ENCODE results near the gene PCBP2.
A peak's percentile ranks its signal among the peaks of the same experiment; 100 is the strongest.

The PCBP2 gene

DNA sequence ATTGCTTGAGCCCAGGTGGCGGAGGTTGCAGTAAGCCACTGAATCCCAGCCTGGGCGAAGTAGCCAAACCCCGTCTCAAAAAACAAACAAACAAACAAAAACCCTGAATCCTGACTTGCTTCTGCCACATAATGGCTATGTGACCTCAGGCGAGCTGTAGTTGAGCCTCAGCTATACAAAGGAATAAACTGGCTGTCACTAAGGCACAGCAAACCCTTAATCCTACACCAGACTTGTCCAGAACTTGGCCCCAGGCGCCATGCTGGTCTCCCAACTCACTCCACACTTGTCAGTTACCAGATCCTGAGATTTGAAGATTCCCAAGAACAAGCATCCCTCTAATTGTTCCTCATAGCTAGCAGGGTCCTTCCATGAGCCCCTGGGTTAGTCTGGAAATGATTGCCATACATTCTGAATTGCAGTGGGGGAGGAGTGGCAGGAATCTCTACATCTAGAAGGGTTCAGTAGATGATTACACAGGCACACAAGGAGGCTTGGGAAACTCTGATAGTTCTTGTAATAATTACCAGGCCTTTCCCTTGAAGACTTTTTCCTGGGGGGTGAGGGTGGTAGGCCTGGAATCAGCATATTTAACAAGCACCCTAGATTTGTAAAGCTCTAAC lies 37.5 kb downstream of the PCBP2 start:
- peaks cover 28% of the 10 kb centered on the region for H3K36me3 ChIP-seq (ENCODE audit: low read depth)
- no peaks in the 10 kb centered on the region for H3K9me3 ChIP-seq (ENCODE audit: severe bottlenecking)
- ATAC-seq (ENCODE audit: low read depth) (no peak), DNase-seq (ENCODE audit: low spot score) (no peak)
- TF ChIP-seq, protein P1, sequence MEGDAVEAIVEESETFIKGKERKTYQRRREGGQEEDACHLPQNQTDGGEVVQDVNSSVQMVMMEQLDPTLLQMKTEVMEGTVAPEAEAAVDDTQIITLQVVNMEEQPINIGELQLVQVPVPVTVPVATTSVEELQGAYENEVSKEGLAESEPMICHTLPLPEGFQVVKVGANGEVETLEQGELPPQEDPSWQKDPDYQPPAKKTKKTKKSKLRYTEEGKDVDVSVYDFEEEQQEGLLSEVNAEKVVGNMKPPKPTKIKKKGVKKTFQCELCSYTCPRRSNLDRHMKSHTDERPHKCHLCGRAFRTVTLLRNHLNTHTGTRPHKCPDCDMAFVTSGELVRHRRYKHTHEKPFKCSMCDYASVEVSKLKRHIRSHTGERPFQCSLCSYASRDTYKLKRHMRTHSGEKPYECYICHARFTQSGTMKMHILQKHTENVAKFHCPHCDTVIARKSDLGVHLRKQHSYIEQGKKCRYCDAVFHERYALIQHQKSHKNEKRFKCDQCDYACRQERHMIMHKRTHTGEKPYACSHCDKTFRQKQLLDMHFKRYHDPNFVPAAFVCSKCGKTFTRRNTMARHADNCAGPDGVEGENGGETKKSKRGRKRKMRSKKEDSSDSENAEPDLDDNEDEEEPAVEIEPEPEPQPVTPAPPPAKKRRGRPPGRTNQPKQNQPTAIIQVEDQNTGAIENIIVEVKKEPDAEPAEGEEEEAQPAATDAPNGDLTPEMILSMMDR (IDR thresholded peaks at IDR 0.05; ENCODE audit: poor library complexity, severe bottlenecking), result no peak
- no peak overlapping the region for H3K4me3 ChIP-seq (ENCODE audit: severe bottlenecking)
- H3K27ac ChIP-seq (ENCODE audit: poor library complexity, severe bottlenecking), result no peak overlapping the region
- H3K4me1 ChIP-seq (ENCODE audit: insufficient read depth, poor library complexity, severe bottlenecking), result peaks cover 4% of the 10 kb centered on the region
- no peaks in the 10 kb centered on the region for H3K27me3 ChIP-seq (ENCODE audit: insufficient read depth, poor library complexity, severe bottlenecking)

DNA sequence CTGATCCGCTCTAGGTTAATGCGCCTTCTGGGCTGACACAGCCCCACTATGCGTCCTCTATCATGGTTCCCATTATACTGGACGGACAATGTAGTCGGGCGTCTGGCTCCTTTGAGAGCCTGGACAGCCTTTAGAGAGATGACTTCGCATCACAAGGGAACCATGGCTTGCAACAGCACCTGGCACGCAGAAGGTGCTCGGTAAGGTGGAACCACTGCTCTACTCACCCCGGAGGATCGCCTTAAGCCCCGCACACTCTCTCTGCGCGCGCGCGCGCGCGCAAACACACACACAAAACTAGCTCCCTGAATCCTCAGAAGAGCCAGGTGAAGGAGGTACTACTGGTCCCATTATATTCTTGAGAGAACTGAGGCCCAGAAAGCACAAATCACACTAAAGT lies 40.3 kb downstream of the PCBP2 start:
- TF ChIP-seq, protein P1 (IDR thresholded peaks at IDR 0.05; ENCODE audit: poor library complexity, severe bottlenecking), result no peak
- H3K36me3 ChIP-seq (ENCODE audit: low read depth), result peaks cover 6% of the 10 kb centered on the region; the same call in 1 of the 2 replicates
- H3K27ac ChIP-seq (ENCODE audit: poor library complexity, severe bottlenecking), result peak overlapping the region; percentile 51
- peaks cover 4% of the 10 kb centered on the region for H3K4me1 ChIP-seq (ENCODE audit: insufficient read depth, poor library complexity, severe bottlenecking)
- ATAC-seq (ENCODE audit: low read depth) (no peak), DNase-seq (ENCODE audit: low spot score) (no peak)
- no peak overlapping the region for H3K4me3 ChIP-seq (ENCODE audit: severe bottlenecking)
- no peaks in the 10 kb centered on the region for H3K9me3 ChIP-seq (ENCODE audit: severe bottlenecking)
- H3K27me3 ChIP-seq (ENCODE audit: insufficient read depth, poor library complexity, severe bottlenecking), result no peaks in the 10 kb centered on the region

DNA sequence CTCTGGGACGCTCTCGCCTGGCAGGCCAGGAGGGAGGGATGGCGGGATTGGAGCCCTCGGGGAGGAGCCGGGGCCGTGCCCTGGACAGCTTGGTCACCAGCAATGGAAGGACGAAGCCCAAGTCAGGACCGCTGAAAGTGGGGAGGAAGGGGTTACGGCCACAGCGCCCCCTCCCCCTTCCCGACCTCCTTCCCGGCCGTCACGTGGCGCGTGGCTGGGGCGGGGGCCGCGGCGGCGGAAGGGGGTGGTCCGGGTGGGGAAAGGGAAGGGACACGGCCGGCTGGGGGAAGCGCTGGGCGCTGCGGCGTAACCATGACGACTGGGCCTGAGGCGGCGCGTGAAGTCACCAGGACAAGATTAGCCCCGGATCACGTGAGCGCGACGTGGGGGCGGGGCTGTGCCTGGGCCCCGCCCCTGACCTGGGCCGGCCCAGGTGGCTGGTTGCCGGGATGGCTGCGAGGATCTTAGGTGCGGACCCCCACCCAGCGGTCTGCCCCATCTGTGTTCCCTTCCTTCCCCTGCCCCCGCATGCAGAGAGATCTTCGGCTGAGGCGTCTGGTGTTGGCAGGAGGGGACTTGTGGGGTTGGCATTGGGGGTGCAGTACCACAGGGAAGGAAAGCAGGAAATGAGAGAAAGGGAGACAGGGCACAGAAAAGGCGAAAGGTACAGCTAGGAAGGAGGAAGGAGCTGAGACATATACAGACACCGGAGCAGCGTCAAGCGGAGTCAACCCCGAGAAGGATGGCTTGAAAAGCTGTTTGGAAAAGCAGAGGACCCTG lies 41.1 kb downstream of the PCBP2 start:
- H3K4me1 ChIP-seq (ENCODE audit: insufficient read depth, poor library complexity, severe bottlenecking), result peaks cover 4% of the 10 kb centered on the region
- peak; percentile 81 for ATAC-seq (ENCODE audit: low read depth)

DNA sequence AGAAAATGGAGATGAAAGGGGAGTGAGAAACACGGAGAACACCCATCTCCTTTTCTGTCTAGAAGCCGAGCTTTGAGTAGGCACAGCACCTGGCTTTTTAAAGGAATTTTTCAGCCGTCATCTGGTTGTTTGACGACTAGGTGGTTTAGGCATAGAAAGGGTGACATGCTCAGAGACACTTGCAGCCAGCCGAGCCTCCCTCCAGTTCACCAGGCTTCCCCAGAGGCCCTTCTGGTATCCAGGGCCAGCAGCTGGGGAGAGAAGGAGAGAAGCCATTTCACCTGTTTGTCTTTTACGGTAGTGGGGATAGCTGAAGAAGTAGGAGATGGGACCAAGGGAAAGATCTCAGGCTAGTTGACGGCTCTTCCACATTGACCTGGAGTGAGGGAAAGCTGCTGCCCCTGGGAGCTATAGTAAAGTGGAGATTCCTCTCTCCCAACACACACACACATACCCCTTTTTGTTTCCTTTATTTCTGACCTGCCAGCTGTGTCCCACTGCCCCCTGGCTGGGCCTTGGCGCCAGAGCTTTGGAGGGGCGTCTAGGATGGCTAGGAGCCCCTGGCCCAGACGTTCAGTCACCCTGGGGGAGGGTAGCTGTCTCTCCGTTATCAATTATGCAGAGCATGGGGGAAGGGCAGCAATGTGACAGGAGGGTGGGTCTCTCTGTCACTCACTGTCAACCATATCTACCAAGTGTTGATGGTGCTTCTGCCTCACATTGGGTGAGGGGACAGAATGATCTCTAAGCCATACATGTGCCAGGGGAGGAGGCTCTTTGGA lies 41.9 kb downstream of the PCBP2 start:
- DNase-seq (ENCODE audit: low spot score) (no peak), ATAC-seq (ENCODE audit: low read depth) (no peak)
- H3K27ac ChIP-seq (ENCODE audit: poor library complexity, severe bottlenecking), result peak overlapping the region; percentile 51

More for the DNA sequence above, 41.1 kb downstream of the PCBP2 start:
- Histone ChIP-seq H3K9me3 (ENCODE audit: severe bottlenecking) (no peaks in the 10 kb centered on the region), H3K27ac (ENCODE audit: poor library complexity, severe bottlenecking) (peak overlapping the region; percentile 51), H3K4me3 (ENCODE audit: severe bottlenecking) (peak overlapping the region; percentile 45), H3K27me3 (ENCODE audit: insufficient read depth, poor library complexity, severe bottlenecking) (no peaks in the 10 kb centered on the region), H3K36me3 (ENCODE audit: low read depth) (peaks cover 3% of the 10 kb centered on the region; the same call in 1 of the 2 replicates)
- TF ChIP-seq, protein P1 (IDR thresholded peaks at IDR 0.05; ENCODE audit: poor library complexity, severe bottlenecking), result peak; percentile 49
- peak; percentile 89 for DNase-seq (ENCODE audit: low spot score)

More for the DNA sequence above, 41.9 kb downstream of the PCBP2 start:
- peak overlapping the region; percentile 45 for H3K4me3 ChIP-seq (ENCODE audit: severe bottlenecking)
- no peaks in the 10 kb centered on the region for H3K27me3 ChIP-seq (ENCODE audit: insufficient read depth, poor library complexity, severe bottlenecking)
- no peaks in the 10 kb centered on the region for H3K36me3 ChIP-seq (ENCODE audit: low read depth)
- TF ChIP-seq, protein P1 (IDR thresholded peaks at IDR 0.05; ENCODE audit: poor library complexity, severe bottlenecking), result no peak
- H3K9me3 ChIP-seq (ENCODE audit: severe bottlenecking), result no peaks in the 10 kb centered on the region
- H3K4me1 ChIP-seq (ENCODE audit: insufficient read depth, poor library complexity, severe bottlenecking), result peaks cover 7% of the 10 kb centered on the region

All from RWPE2 (cell line).